Osteocyte (in vitro differentiated cells): ENCODE data around the gene CCT7. TPM values are rescaled to one million over a fixed set of nuclear protein-coding genes. Genes with fewer than 3 reads are reported as not detected.
A peak's percentile ranks its signal among the peaks of the same experiment; 100 is the strongest.

ENCODE experiments used
- DNase-seq: peaks from one replicate; pipeline ENCODE4 v3.0.0; 2021; ENCODE audit warnings: mixed read lengths; ENCODE audit not compliant: unreplicated experiment; ENCODE audit errors: extremely low spot score
- H3K27ac Mint-ChIP-seq: one replicate; pipeline ENCODE4 v1.8.0; 2021; ENCODE audit warnings: mild to moderate bottlenecking, mixed read lengths; ENCODE audit not compliant: unreplicated experiment
- H3K27me3 Mint-ChIP-seq: one replicate; pipeline ENCODE4 v1.8.0; 2021; ENCODE audit warnings: mixed read lengths; ENCODE audit not compliant: unreplicated experiment
- H3K36me3 Mint-ChIP-seq: one replicate; pipeline ENCODE4 v1.8.0; 2021; ENCODE audit warnings: mixed read lengths; ENCODE audit not compliant: unreplicated experiment
- H3K4me1 Mint-ChIP-seq: one replicate; pipeline ENCODE4 v1.8.0; 2021; ENCODE audit warnings: mixed read lengths; ENCODE audit not compliant: unreplicated experiment
- H3K4me3 Mint-ChIP-seq: one replicate; pipeline ENCODE4 v1.8.0; 2021; ENCODE audit warnings: mild to moderate bottlenecking, moderate library complexity, mixed read lengths; ENCODE audit not compliant: unreplicated experiment
- H3K9me3 Mint-ChIP-seq: one replicate; pipeline ENCODE4 v1.8.0; 2021; ENCODE audit warnings: mixed read lengths; ENCODE audit not compliant: unreplicated experiment
- CTCF ChIP-seq: fragments of 200-600 bp; sonication (generic); IDR thresholded peaks from 2 replicates; pipeline ENCODE4 v1.5.0; 2021; ENCODE audit warnings: antibody characterized with exemption, mild to moderate bottlenecking, moderate library complexity
- total RNA-seq: library from RNA; stranded (reverse); gene quantifications from 2 replicates; pipeline ENCODE4 v1.2.1, GENCODE V29; 2021

The CCT7 gene
- total RNA-seq, 1 donor from 2014 or later, result 216 TPM

GRCh38 chr2:73286134-73286655 is 52.1 kb downstream of the CCT7 start:
- Mint-ChIP-seq H3K4me1 (peaks cover 5% of the 10 kb centered on the region), H3K27me3 (peaks cover 62% of the 10 kb centered on the region), H3K4me3 (no peak overlapping the region)

GRCh38 chr2:73289304-73289703 is 55.2 kb downstream of the CCT7 start:
- Mint-ChIP-seq H3K4me1 (peaks cover 10% of the 10 kb centered on the region), H3K9me3 (no peaks in the 10 kb centered on the region), H3K4me3 (no peak overlapping the region), H3K27me3 (peaks cover 77% of the 10 kb centered on the region), H3K36me3 (no peaks in the 10 kb centered on the region), H3K27ac (no peak overlapping the region)
- no peak for TF ChIP-seq CTCF
- no peak for DNase-seq

More at GRCh38 chr2:73286134-73286655, 52.1 kb downstream of the CCT7 start:
- no peak for TF ChIP-seq CTCF
- no peaks in the 10 kb centered on the region for H3K9me3 Mint-ChIP-seq
- no peaks in the 10 kb centered on the region for H3K36me3 Mint-ChIP-seq
- no peak overlapping the region for H3K27ac Mint-ChIP-seq
- DNase-seq, result no peak

- DNase-seq, result no peak
- no peaks in the 10 kb centered on the region for H3K36me3 Mint-ChIP-seq
- peaks cover 83% of the 10 kb centered on the region for H3K27me3 Mint-ChIP-seq
- H3K9me3 Mint-ChIP-seq, result no peaks in the 10 kb centered on the region
- peaks cover 10% of the 10 kb centered on the region for H3K4me1 Mint-ChIP-seq
- peak; percentile 60 for TF ChIP-seq CTCF
- no peak overlapping the region for H3K4me3 Mint-ChIP-seq
- H3K27ac Mint-ChIP-seq, result no peak overlapping the region
Observed at GRCh38 chr2:73290049-73290839, 56.1 kb downstream of the CCT7 start.

- H3K36me3 Mint-ChIP-seq, result no peaks in the 10 kb centered on the region
- H3K9me3 Mint-ChIP-seq, result no peaks in the 10 kb centered on the region
- H3K4me3 Mint-ChIP-seq, result peak overlapping the region; percentile 60
- peaks cover 10% of the 10 kb centered on the region for H3K4me1 Mint-ChIP-seq
- DNase-seq, result peak; percentile 86
- no peak overlapping the region for H3K27ac Mint-ChIP-seq
- peaks cover 83% of the 10 kb centered on the region for H3K27me3 Mint-ChIP-seq
- TF ChIP-seq CTCF, result no peak
Observed at GRCh38 chr2:73291093-73291460, 57.0 kb downstream of the CCT7 start.

GRCh38 chr2:73291461-73292315 is 57.6 kb downstream of the CCT7 start:
- H3K4me3 Mint-ChIP-seq, result peak overlapping the region; percentile 60
- H3K36me3 Mint-ChIP-seq, result no peaks in the 10 kb centered on the region
- DNase-seq, result no peak
- H3K27me3 Mint-ChIP-seq, result peaks cover 84% of the 10 kb centered on the region
- no peak for TF ChIP-seq CTCF
- H3K27ac Mint-ChIP-seq, result no peak overlapping the region
- peaks cover 10% of the 10 kb centered on the region for H3K4me1 Mint-ChIP-seq
- H3K9me3 Mint-ChIP-seq, result no peaks in the 10 kb centered on the region
